ENCODE data around the gene SDK2.
A peak's percentile ranks its signal among the peaks of the same experiment; 100 is the strongest.
"Not testable (repeated sequence)": the region's sequence is repeated elsewhere in the genome, so short reads cannot be mapped to it uniquely, and the experiment has no call there.

The SDK2 gene

GRCh38 chr17:73342541-73343167 is 301.6 kb downstream of the SDK2 start:
- no peak for DNase-seq (ENCODE audit: low read depth, low spot score)
- peak overlapping the region; percentile 76 for H3K27ac ChIP-seq

GRCh38 chr17:73342050-73342522 is 302.2 kb downstream of the SDK2 start:
- no peak for DNase-seq (ENCODE audit: low read depth, low spot score)
- H3K27ac ChIP-seq, result peak overlapping the region; percentile 76

- H3K27ac ChIP-seq, result peak overlapping the region; percentile 76
- no peak for DNase-seq (ENCODE audit: low read depth, low spot score)
These were observed 302.7 kb downstream of the SDK2 start for GRCh38 chr17:73341350-73342049.

- H3K27ac ChIP-seq, result peak overlapping the region; percentile 76
- peak; percentile 90 for DNase-seq (ENCODE audit: low read depth, low spot score)
These were observed 304.1 kb downstream of the SDK2 start for GRCh38 chr17:73340093-73340596.

- no peak overlapping the region for H3K27ac ChIP-seq
- no peak for DNase-seq (ENCODE audit: low read depth, low spot score)
These were observed 305.6 kb downstream of the SDK2 start for GRCh38 chr17:73338566-73339197.

GRCh38 chr17:73338050-73338521 is 306.2 kb downstream of the SDK2 start:
- no peak overlapping the region for H3K27ac ChIP-seq
- no peak for DNase-seq (ENCODE audit: low read depth, low spot score)

- H3K27ac ChIP-seq, result no peak overlapping the region
These were observed 306.9 kb downstream of the SDK2 start for GRCh38 chr17:73337330-73337710.

GRCh38 chr17:73336408-73337329 is 307.6 kb downstream of the SDK2 start:
- DNase-seq (ENCODE audit: low read depth, low spot score), result no peak
- peak overlapping the region; percentile 80 for H3K27ac ChIP-seq

More at GRCh38 chr17:73337330-73337710, 306.9 kb downstream of the SDK2 start:
- DNase-seq (ENCODE audit: low read depth, low spot score), result no peak

- peak overlapping the region; percentile 80 for H3K27ac ChIP-seq
- DNase-seq (ENCODE audit: low read depth, low spot score), result no peak
These were observed 308.4 kb downstream of the SDK2 start for GRCh38 chr17:73335591-73336407.

GRCh38 chr17:73334771-73335513 is 309.3 kb downstream of the SDK2 start:
- peak overlapping the region; percentile 80 for H3K27ac ChIP-seq
- DNase-seq (ENCODE audit: low read depth, low spot score), result no peak

GRCh38 chr17:73333445-73333844 is 310.8 kb downstream of the SDK2 start:
- peak overlapping the region; percentile 11 for H3K27ac ChIP-seq
- not testable (repeated sequence) for DNase-seq (ENCODE audit: low read depth, low spot score)

GRCh38 chr17:73331060-73331459 is 313.2 kb downstream of the SDK2 start:
- no peak for DNase-seq (ENCODE audit: low read depth, low spot score)
- no peak overlapping the region for H3K27ac ChIP-seq

- DNase-seq (ENCODE audit: low read depth, low spot score), result no peak
- H3K27ac ChIP-seq, result no peak overlapping the region
These were observed 316.6 kb downstream of the SDK2 start for GRCh38 chr17:73327676-73328075.

- H3K27ac ChIP-seq, result no peak overlapping the region
- DNase-seq (ENCODE audit: low read depth, low spot score), result no peak
These were observed 318.8 kb downstream of the SDK2 start for GRCh38 chr17:73325527-73325842.

GRCh38 chr17:73324711-73325526 is 319.3 kb downstream of the SDK2 start:
- no peak overlapping the region for H3K27ac ChIP-seq
- DNase-seq (ENCODE audit: low read depth, low spot score), result no peak

- no peak for DNase-seq (ENCODE audit: low read depth, low spot score)
- H3K27ac ChIP-seq, result no peak overlapping the region
These were observed 320.1 kb downstream of the SDK2 start for GRCh38 chr17:73324160-73324475.

GRCh38 chr17:73323409-73324159 is 320.7 kb downstream of the SDK2 start:
- no peak for DNase-seq (ENCODE audit: low read depth, low spot score)
- H3K27ac ChIP-seq, result no peak overlapping the region

Measured in epithelial cell of prostate (primary cell).